GM23338 (cell line): ENCODE data around the gene ARHGEF17. TPM values are rescaled to one million over a fixed set of nuclear protein-coding genes. Genes with fewer than 3 reads are reported as not detected.

Experiments
- ATAC-seq: fragments of 200-7000 bp; cut with Tn5 transposase; 3 replicates; pipeline ENCODE4 v1.9.1; 2020
- DNase-seq: peaks from one replicate; pipeline ENCODE4 v3.0.0-alpha.2; 2015; ENCODE audit warnings: low spot score
- H2AFZ ChIP-seq: fragments of 200-600 bp; sonication (generic); 2 replicates; pipeline ENCODE4 v1.8.0; 2016; ENCODE audit warnings: antibody characterized with exemption, mild to moderate bottlenecking, moderate library complexity
- H3F3A ChIP-seq: fragments of 200-600 bp; sonication (generic); replicated peaks from 2 replicates; pipeline ENCODE4 v1.8.0; 2017; ENCODE audit warnings: antibody characterized with exemption, mixed run types, low read depth
- H3K27ac ChIP-seq: fragments of 200-600 bp; sonication (generic); 2 replicates; pipeline ENCODE4 v1.6.1; 2016; ENCODE audit warnings: low read depth
- H3K27me3 ChIP-seq: fragments of 200-600 bp; sonication (generic); 2 replicates; pipeline ENCODE4 v1.8.0; 2016; ENCODE audit warnings: mild to moderate bottlenecking, mixed run types, moderate library complexity; ENCODE audit not compliant: insufficient read depth
- H3K36me3 ChIP-seq: fragments of 200-600 bp; sonication (generic); 2 replicates; pipeline ENCODE4 v1.8.0; 2016; ENCODE audit warnings: mild to moderate bottlenecking; ENCODE audit not compliant: insufficient read depth
- H3K4me1 ChIP-seq: fragments of 200-600 bp; sonication (generic); 2 replicates; pipeline ENCODE4 v1.8.0; 2016; ENCODE audit warnings: mild to moderate bottlenecking, moderate library complexity; ENCODE audit not compliant: insufficient read depth
- H3K4me2 ChIP-seq: fragments of 200-600 bp; sonication (generic); 2 replicates; pipeline ENCODE4 v1.7.1; 2017; ENCODE audit warnings: mixed run types
- H3K4me3 ChIP-seq: fragments of 200-600 bp; sonication (generic); 2 replicates; pipeline ENCODE4 v1.6.1; 2016; ENCODE audit warnings: mixed run types
- H3K79me2 ChIP-seq: fragments of 200-600 bp; sonication (generic); replicated peaks from 2 replicates; pipeline ENCODE4 v1.8.0; 2017; ENCODE audit warnings: mild to moderate bottlenecking; ENCODE audit not compliant: insufficient read depth
- H3K9me2 ChIP-seq: fragments of 200-600 bp; sonication (generic); 2 replicates; pipeline ENCODE4 v1.8.0; 2017; ENCODE audit not compliant: insufficient read depth
- H4K20me1 ChIP-seq: fragments of 200-600 bp; sonication (generic); replicated peaks from 2 replicates; pipeline ENCODE4 v1.8.0; 2017; ENCODE audit warnings: mild to moderate bottlenecking; ENCODE audit not compliant: insufficient read depth
- H3K27ac Mint-ChIP-seq: 2 replicates; pipeline ENCODE4 v1.8.0; 2020; ENCODE audit warnings: inconsistent platforms, mild to moderate bottlenecking, moderate library complexity, mixed read lengths
- H3K27me3 Mint-ChIP-seq: 3 replicates; pipeline ENCODE4 v1.8.0; 2022; ENCODE audit warnings: low read depth, mild to moderate bottlenecking, moderate library complexity, mixed read lengths, inconsistent platforms; ENCODE audit not compliant: insufficient read depth, poor library complexity
- H3K36me3 Mint-ChIP-seq: 3 replicates; pipeline ENCODE4 v1.8.0; 2021; ENCODE audit warnings: low read depth, mild to moderate bottlenecking, inconsistent platforms, moderate library complexity, mixed read lengths
- H3K4me1 Mint-ChIP-seq: 3 replicates; pipeline ENCODE4 v1.8.0; 2020; ENCODE audit warnings: mild to moderate bottlenecking, inconsistent platforms, mixed read lengths
- H3K4me3 Mint-ChIP-seq: 3 replicates; pipeline ENCODE4 v1.8.0; 2021; ENCODE audit warnings: moderate library complexity, mild to moderate bottlenecking, inconsistent platforms, mixed read lengths
- H3K9me3 Mint-ChIP-seq: 3 replicates; pipeline ENCODE4 v1.8.0; 2020; ENCODE audit warnings: moderate library complexity, mild to moderate bottlenecking, inconsistent platforms, mixed read lengths
- CREB1 ChIP-seq: fragments of 250-450 bp; sonication (Bioruptor Pico); IDR thresholded peaks from 2 replicates; pipeline ENCODE4 v1.5.0; 2020; ENCODE audit warnings: low read depth, mild to moderate bottlenecking, moderate library complexity
- ETS1 ChIP-seq: IDR thresholded peaks from 2 replicates; pipeline ENCODE4 v1.6.1; 2016; ENCODE audit warnings: antibody characterized with exemption
- EZH2 ChIP-seq: fragments of 200-600 bp; sonication (generic); IDR thresholded peaks from one replicate; pipeline ENCODE4 v1.8.0; 2017; ENCODE audit warnings: antibody characterized with exemption, mild to moderate bottlenecking, low read depth; ENCODE audit not compliant: unreplicated experiment
- JUNB ChIP-seq: IDR thresholded peaks from one replicate; pipeline ENCODE4 v1.6.1; 2016; ENCODE audit warnings: antibody characterized with exemption; ENCODE audit not compliant: unreplicated experiment
- POLR2AphosphoS5 ChIP-seq: IDR thresholded peaks from 2 replicates; pipeline ENCODE4 v1.6.1; 2016; ENCODE audit warnings: antibody characterized with exemption, low read depth
- REST ChIP-seq: IDR thresholded peaks from one replicate; pipeline ENCODE4 v1.6.1; 2018; ENCODE audit warnings: antibody characterized with exemption; ENCODE audit not compliant: unreplicated experiment
- STAT1 ChIP-seq: IDR thresholded peaks from one replicate; pipeline ENCODE4 v1.6.1; 2016; ENCODE audit warnings: antibody characterized with exemption; ENCODE audit not compliant: unreplicated experiment
- ZNF114 ChIP-seq: fragments of 250-450 bp; sonication (Bioruptor Pico); IDR thresholded peaks from 2 replicates; pipeline ENCODE4 v1.5.0; 2020; ENCODE audit warnings: mild to moderate bottlenecking, moderate library complexity
- ZNF331 ChIP-seq: fragments of 250-450 bp; sonication (Bioruptor Pico); IDR thresholded peaks from 2 replicates; pipeline ENCODE4 v1.5.0; 2020; ENCODE audit warnings: low read depth, mild to moderate bottlenecking, moderate library complexity
- ZNF462 ChIP-seq: fragments of 250-450 bp; sonication (Bioruptor Pico); IDR thresholded peaks from 2 replicates; pipeline ENCODE4 v1.5.0; 2020; ENCODE audit warnings: mild to moderate bottlenecking, moderate library complexity
- polyA plus RNA-seq: library from polyadenylated mRNA; unstranded; fragments of >200 nt; fragmentation: Nextera tagmentation; extraction: Ambion mirVana; gene quantifications from 2 replicates; pipeline ENCODE4 v1.2.1, GENCODE V29; 2016
- total RNA-seq: library from RNA; depleted of rRNA; stranded (reverse); fragments of >200 nt; shearing (Covaris generic); gene quantifications from 2 replicates; pipeline ENCODE4 v1.2.3, GENCODE V29; 2014
- TF ChIP-seq, protein P1 (sequence below), 2 experiments: fragments of 200-600 bp in 1 of 2; sonication (generic) in 1 of 2; conservative IDR thresholded peaks; 2 replicates each; pipeline versions ENCODE4 v1.5.1 to v1.6.1; 2016 to 2017; ENCODE audit warnings: antibody characterized with exemption in 2 of 2, low read depth in 2 of 2, mild to moderate bottlenecking in 2 of 2, moderate library complexity in 1 of 2

ARHGEF17 gene
- total and polyA plus RNA-seq, 2 experiments from 2014 or later: 2.9 to 15.0 TPM

DNA sequence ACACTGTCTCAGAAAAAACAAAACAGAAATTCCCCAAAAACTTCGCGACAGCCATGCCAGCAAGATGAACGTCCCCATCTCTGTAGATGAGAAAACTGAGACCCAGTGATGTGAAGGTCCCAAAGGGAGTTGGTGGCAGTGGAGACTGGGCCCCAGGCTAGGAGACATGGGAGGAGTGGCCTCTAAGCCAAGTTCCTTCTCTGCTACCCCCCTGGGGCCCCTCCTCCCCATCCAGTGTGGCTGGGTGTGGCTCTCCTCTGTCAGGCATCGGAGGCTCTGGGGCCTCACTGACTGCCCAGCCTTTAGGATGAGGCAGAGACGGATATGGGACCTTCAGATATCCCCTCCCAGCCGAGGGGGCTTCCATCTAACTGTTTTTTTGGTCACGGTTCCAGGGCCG is 77.9 kb downstream of the ARHGEF17 start:
- Histone ChIP-seq H3K27ac (no peak overlapping the region), H3K4me1 (no peaks in the 10 kb centered on the region), H3K4me3 (no peak overlapping the region), H3K27me3 (no peaks in the 10 kb centered on the region), H3K79me2 (peaks cover 5% of the 10 kb centered on the region; the same call in 1 of the 2 replicates), H3F3A (no peaks in the 10 kb centered on the region), H3K4me2 (no peak overlapping the region), H2AFZ (no peak overlapping the region), H4K20me1 (no peaks in the 10 kb centered on the region; the same call in none of the 2 replicates), H3K36me3 (no peaks in the 10 kb centered on the region), H3K9me2 (no peaks in the 10 kb centered on the region)
- Mint-ChIP-seq H3K27ac (no peak overlapping the region), H3K36me3 (no peaks in the 10 kb centered on the region; the same call in 2 of the 3 replicates), H3K9me3 (no peaks in the 10 kb centered on the region), H3K4me1 (peaks cover 23% of the 10 kb centered on the region), H3K4me3 (no peak overlapping the region), H3K27me3 (peaks cover 6% of the 10 kb centered on the region)
- TF ChIP-seq REST (no peak), POLR2AphosphoS5 (no peak), JUNB (no peak), CREB1 (CRISPR knock-in tag) (no peak), STAT1 (no peak), ZNF331 (CRISPR knock-in tag) (no peak), EZH2 (no peak), ZNF462 (no peak), ZNF114 (CRISPR knock-in tag) (no peak), ETS1 (no peak)
- TF ChIP-seq, protein P1, sequence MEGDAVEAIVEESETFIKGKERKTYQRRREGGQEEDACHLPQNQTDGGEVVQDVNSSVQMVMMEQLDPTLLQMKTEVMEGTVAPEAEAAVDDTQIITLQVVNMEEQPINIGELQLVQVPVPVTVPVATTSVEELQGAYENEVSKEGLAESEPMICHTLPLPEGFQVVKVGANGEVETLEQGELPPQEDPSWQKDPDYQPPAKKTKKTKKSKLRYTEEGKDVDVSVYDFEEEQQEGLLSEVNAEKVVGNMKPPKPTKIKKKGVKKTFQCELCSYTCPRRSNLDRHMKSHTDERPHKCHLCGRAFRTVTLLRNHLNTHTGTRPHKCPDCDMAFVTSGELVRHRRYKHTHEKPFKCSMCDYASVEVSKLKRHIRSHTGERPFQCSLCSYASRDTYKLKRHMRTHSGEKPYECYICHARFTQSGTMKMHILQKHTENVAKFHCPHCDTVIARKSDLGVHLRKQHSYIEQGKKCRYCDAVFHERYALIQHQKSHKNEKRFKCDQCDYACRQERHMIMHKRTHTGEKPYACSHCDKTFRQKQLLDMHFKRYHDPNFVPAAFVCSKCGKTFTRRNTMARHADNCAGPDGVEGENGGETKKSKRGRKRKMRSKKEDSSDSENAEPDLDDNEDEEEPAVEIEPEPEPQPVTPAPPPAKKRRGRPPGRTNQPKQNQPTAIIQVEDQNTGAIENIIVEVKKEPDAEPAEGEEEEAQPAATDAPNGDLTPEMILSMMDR (conservative IDR thresholded peaks at IDR 0.05; ENCODE audit: low read depth in 2 of 2): no peak
- DNase-seq (no peak), ATAC-seq (no peak)
